Keratinocyte (primary cell): ENCODE measurements around the gene KRT84.

ENCODE experiments used
- EZH2 ChIP-seq: IDR thresholded peaks from one replicate; pipeline ENCODE4 v1.6.1; 2012; ENCODE audit warnings: inconsistent platforms, mild to moderate bottlenecking, low read length, moderate library complexity
- TF ChIP-seq, protein P1 (sequence below), 3 experiments: IDR thresholded peaks in 1 of 3; conservative IDR thresholded peaks in 1 of 3; optimal IDR thresholded peaks in 1 of 3; 2 replicates in 2 of 3; 3 replicates in 1 of 3; pipeline versions ENCODE3 to v1.5.1; 2011; ENCODE audit warnings: low read length in 3 of 3, mild to moderate bottlenecking in 3 of 3, moderate library complexity in 2 of 3, control low read depth in 1 of 3, inconsistent platforms in 1 of 3; ENCODE audit not compliant: insufficient read depth in 2 of 3; ENCODE audit errors: extremely low read depth in 1 of 3

DNA sequence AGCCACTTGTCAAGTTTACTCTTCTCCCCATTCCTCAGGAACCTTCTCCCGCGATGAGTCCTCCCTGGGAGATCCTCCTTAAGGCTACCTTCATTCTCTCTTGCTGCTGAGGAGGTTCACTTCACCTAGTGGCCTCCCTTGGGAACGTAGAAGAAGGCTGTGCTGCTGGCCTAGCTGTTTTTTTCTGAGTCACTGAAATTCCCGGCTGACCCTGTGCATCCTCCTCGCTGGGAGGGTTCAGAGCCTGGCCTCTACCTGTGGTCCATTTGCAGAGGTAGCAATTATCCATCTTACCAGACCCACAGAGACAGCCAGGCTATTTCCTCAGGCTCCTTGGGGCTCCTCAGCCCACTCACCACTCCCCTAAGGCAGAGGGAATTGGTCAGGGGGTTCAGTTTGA lies 16.1 kb upstream of the KRT84 start:
- TF ChIP-seq, protein P1, sequence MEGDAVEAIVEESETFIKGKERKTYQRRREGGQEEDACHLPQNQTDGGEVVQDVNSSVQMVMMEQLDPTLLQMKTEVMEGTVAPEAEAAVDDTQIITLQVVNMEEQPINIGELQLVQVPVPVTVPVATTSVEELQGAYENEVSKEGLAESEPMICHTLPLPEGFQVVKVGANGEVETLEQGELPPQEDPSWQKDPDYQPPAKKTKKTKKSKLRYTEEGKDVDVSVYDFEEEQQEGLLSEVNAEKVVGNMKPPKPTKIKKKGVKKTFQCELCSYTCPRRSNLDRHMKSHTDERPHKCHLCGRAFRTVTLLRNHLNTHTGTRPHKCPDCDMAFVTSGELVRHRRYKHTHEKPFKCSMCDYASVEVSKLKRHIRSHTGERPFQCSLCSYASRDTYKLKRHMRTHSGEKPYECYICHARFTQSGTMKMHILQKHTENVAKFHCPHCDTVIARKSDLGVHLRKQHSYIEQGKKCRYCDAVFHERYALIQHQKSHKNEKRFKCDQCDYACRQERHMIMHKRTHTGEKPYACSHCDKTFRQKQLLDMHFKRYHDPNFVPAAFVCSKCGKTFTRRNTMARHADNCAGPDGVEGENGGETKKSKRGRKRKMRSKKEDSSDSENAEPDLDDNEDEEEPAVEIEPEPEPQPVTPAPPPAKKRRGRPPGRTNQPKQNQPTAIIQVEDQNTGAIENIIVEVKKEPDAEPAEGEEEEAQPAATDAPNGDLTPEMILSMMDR (optimal IDR thresholded peaks at IDR 0.05 in 1 of 3, IDR thresholded peaks at IDR 0.05 in 1 of 3, conservative IDR thresholded peaks at IDR 0.05 in 1 of 3; ENCODE audit: extremely low read depth in 1 of 3, insufficient read depth in 2 of 3, low read length in 3 of 3): no peak
- TF ChIP-seq EZH2: no peak
